Measurements from ENCODE around the gene SUCLG2. TPM values are rescaled to one million over a fixed set of nuclear protein-coding genes. Genes with fewer than 3 reads are reported as not detected.
A peak's percentile ranks its signal among the peaks of the same experiment; 100 is the strongest.
"Not testable (repeated sequence)": the region's sequence is repeated elsewhere in the genome, so short reads cannot be mapped to it uniquely, and the experiment has no call there.

Gene SUCLG2
- total RNA-seq, 2 experiments from 2014 or later: 53.3 to 57.8 TPM

DNA sequence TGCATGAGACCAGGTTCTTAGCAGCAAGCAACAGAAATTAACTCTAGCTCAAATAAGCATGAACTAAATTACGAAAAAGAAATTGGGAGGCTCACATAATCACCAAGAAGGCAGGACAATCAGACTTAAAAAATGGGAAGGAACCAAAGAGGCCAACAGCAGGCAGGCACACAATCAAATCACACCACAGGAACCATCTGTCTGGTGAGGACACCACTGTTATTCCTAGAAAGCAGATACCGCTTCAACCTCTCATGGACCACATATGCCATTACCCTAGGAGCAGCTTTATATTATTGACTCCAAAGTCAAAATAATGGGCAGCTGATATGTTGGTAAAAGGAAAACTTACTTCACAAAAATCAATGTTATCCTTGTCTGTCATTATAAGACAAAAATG is 51.6 kb downstream of the SUCLG2 start:
- H3K27ac Mint-ChIP-seq: no peak overlapping the region

DNA sequence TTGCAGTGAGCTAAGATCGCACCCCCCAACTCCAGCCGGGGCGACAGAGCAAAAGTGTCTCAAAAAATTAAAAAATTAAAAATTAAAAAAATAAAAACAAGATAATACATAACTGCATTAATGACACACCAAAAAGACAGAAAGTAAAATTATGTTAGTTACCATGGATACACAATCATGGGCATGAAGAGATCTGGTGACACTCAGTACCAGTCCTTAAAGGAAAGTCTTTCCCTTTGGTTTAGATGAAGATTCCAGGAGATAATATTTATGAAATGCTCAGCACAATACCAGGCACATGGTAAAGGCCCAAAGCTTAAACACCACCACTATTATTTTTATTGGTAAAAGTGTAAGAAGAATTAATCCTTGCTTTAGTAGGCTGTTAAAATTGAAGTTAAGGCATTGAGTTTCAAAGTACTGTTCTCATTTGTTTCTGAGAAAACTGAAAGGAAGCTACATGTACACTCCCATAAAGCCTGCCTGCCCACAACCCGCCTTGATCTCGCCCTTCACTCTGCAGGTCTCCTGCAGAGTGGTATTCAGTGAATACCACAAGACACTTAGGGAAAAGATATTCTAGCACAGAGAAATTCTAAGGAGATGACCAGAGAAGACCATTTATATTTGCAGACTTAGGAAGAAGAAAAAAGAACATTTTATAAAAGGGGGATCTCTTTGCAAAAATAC is 52.3 kb downstream of the SUCLG2 start:
- Mint-ChIP-seq H3K27ac (peak overlapping the region; percentile 23), H3K4me3 (no peak overlapping the region), H3K27me3 (no peaks in the 10 kb centered on the region), H3K9me3 (no peaks in the 10 kb centered on the region), H3K36me3 (peaks cover 41% of the 10 kb centered on the region), H3K4me1 (ENCODE audit: low read depth) (peaks cover 65% of the 10 kb centered on the region)
- DNase-seq: peak; percentile 18
- ChIA-PET POLR2A (no interaction called here), CTCF (interaction anchor here (1.0 to 1.2 kb wide), 3 partner anchors 33 to 188 kb away, joined by 4 to 5 read pairs (median 4); no protein-coding TSS in a partner anchor)
- intact Hi-C loops (cut with micrococcal nuclease): loop anchor here (10.0 kb wide), 1 partner anchor 487 kb away; no protein-coding TSS in a partner anchor

More for the DNA sequence above, 51.6 kb downstream of the SUCLG2 start:
- peaks cover 65% of the 10 kb centered on the region for H3K4me1 Mint-ChIP-seq (ENCODE audit: low read depth)
- ChIA-PET POLR2A (no interaction called here), CTCF (interaction anchor here (1.2 kb wide), 2 partner anchors 32 to 187 kb away, joined by 4 to 5 read pairs; no protein-coding TSS in a partner anchor)
- H3K4me3 Mint-ChIP-seq: no peak overlapping the region
- no peak for DNase-seq
- peaks cover 45% of the 10 kb centered on the region for H3K36me3 Mint-ChIP-seq
- H3K27me3 Mint-ChIP-seq: no peaks in the 10 kb centered on the region
- H3K9me3 Mint-ChIP-seq: no peaks in the 10 kb centered on the region
- intact Hi-C loops (cut with micrococcal nuclease): loop anchor here (10.0 kb wide), 1 partner anchor 488 kb away; no protein-coding TSS in a partner anchor

DNA sequence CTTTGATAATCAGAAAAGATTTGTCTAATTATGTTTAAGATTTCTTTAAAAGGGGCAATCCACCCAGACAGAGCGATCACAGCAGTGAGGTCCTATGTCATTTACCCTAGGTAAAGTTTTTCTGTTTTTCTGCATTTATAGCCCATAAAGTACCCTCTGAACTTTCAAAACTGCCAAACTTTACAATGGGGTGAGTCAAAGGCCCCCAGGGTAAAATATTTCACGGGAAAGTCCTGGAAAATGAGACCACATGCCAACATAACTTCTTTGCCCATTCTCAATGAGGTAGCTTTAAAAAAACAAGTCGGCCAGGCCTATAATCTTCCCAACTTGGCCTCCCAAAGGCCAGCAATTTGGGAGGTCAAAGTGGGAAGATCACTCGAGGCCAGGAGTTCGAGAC is 53.0 kb downstream of the SUCLG2 start:
- DNase-seq: no peak
- H3K27ac Mint-ChIP-seq: peak overlapping the region; percentile 30
- H3K4me3 Mint-ChIP-seq: no peak overlapping the region
- peaks cover 70% of the 10 kb centered on the region for H3K4me1 Mint-ChIP-seq (ENCODE audit: low read depth)
- POLR2A ChIA-PET: no interaction called here
- intact Hi-C loops (cut with micrococcal nuclease): loop anchor here (10.0 kb wide), 1 partner anchor 487 kb away; no protein-coding TSS in a partner anchor
- CTCF ChIA-PET: interaction anchor here (1.0 kb wide), 1 partner anchor 188 kb away, joined by 4 read pairs; no protein-coding TSS in a partner anchor
- no peaks in the 10 kb centered on the region for H3K27me3 Mint-ChIP-seq
- peaks cover 41% of the 10 kb centered on the region for H3K36me3 Mint-ChIP-seq
- no peaks in the 10 kb centered on the region for H3K9me3 Mint-ChIP-seq

DNA sequence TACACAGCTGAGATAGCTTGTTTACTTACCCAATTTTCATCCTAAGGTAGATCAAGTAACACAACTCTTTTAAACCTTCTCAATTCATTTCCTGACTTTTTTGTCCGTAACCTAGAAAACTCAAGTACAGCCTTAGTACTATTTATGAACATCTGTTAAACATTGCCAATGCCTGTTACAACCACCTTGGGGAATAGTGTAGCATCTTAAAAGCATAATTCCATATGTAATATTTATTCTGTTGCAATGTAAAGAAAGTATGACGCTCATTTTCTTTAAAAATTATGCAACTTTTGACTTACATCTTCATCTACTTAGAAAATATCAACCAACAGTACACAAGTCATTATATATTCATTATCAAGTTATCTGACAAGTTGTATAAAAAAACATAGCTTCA is 54.6 kb downstream of the SUCLG2 start:
- no peaks in the 10 kb centered on the region for H3K27me3 Mint-ChIP-seq
- CTCF ChIA-PET: interaction anchor here (0.6 to 1.1 kb wide), 2 partner anchors 83 to 91 kb away, joined by 3 read pairs; no protein-coding TSS in a partner anchor
- no peak for DNase-seq
- H3K27ac Mint-ChIP-seq: no peak overlapping the region
- H3K4me3 Mint-ChIP-seq: no peak overlapping the region
- intact Hi-C loops (cut with micrococcal nuclease): loop anchor here (10.0 kb wide), 1 partner anchor 485 kb away; no protein-coding TSS in a partner anchor
- peaks cover 63% of the 10 kb centered on the region for H3K4me1 Mint-ChIP-seq (ENCODE audit: low read depth)
- H3K36me3 Mint-ChIP-seq: peaks cover 32% of the 10 kb centered on the region
- POLR2A ChIA-PET: no interaction called here
- no peaks in the 10 kb centered on the region for H3K9me3 Mint-ChIP-seq

DNA sequence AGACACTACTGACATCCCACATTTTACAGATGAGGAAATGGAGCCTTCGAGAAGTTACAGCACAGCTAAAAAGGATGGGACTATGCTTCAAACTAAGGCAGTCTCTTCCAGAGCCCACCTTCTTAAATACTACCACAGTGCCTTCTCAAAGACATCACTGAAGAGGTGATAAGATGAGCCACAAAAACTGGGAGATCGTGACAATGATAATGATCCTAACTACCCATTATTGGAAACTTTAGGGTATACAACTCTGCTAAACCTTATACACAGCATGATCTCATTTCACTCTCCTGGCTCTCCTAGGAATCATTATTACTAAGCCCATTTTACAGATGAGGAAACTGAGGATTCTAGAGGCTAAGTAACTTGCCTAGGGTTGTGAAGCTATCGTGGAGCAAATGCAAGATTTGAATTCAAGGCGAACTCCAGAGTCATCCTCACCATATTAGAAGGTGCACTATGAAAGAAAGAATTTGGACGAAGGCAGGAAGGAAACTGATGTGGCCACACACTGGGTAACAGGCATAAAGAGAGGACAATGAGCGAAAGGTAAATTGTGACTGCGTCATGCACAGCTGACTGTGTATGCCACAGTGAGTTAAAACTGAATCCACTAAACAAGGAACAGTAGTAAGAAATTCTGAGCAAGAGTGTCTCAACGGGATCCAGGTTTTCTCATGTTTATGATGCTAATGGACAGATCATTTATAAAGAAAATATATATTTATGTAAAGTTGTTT is 55.4 kb downstream of the SUCLG2 start:
- POLR2A ChIA-PET: no interaction called here
- Mint-ChIP-seq H3K27ac (no peak overlapping the region), H3K4me3 (no peak overlapping the region), H3K4me1 (ENCODE audit: low read depth) (peaks cover 57% of the 10 kb centered on the region), H3K9me3 (no peaks in the 10 kb centered on the region), H3K36me3 (peaks cover 27% of the 10 kb centered on the region), H3K27me3 (no peaks in the 10 kb centered on the region)
- DNase-seq: no peak
- CTCF ChIA-PET: no interaction called here
- intact Hi-C loops (cut with micrococcal nuclease): no loop called here

DNA sequence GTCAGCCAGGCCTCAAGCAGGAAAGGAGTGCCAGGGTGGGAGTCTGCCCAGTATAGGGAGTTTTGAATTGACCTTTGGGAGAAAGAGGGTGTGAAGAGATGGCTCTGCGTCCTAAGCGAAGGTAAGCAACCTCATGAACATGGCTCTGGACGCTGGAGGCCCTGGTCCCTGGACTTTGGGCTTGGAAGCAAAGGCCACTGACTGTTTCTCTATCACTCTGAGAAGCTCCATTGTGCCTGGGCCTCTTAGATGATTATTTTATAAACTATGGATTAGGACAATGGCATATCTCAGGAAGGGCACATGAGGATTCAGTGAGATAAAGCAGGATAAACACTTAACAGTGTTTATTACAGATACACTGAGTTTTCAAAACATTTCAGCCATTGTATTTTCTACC is 59.0 kb downstream of the SUCLG2 start:
- ChIA-PET POLR2A (no interaction called here), CTCF (no interaction called here)
- no peak for DNase-seq
- intact Hi-C loops (cut with micrococcal nuclease): no loop called here
- peaks cover 38% of the 10 kb centered on the region for H3K36me3 Mint-ChIP-seq
- no peaks in the 10 kb centered on the region for H3K9me3 Mint-ChIP-seq
- no peak overlapping the region for H3K4me3 Mint-ChIP-seq
- H3K27ac Mint-ChIP-seq: no peak overlapping the region
- no peaks in the 10 kb centered on the region for H3K27me3 Mint-ChIP-seq
- H3K4me1 Mint-ChIP-seq (ENCODE audit: low read depth): peaks cover 37% of the 10 kb centered on the region

DNA sequence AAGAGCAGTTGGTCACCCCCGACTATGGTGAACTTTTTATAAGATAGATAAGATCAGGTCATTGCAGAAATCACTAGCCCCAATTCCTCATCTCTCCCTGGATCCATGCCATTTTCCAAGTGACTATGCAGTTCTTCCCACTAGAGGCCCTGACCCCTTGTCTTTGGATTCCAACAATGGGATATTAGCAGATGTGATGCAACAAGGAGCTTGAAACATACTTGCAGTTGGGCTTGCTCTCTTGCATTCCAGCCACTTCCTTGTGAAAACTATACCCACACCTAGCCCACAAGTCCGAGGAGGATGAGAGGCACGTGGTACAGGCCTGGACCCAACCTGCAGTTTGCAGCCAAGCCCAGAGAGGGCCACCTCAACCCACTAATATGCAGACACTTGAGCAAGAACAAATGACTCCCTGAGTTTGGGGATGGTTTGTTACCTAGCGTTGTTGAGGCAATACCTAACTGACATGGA is 60.6 kb downstream of the SUCLG2 start:
- no peaks in the 10 kb centered on the region for H3K27me3 Mint-ChIP-seq
- no peak overlapping the region for H3K4me3 Mint-ChIP-seq
- ChIA-PET CTCF (interaction anchor here (0.6 to 2.3 kb wide), 2 partner anchors 196 to 1281 kb away, joined by 3 to 17 read pairs; no protein-coding TSS in a partner anchor), POLR2A (no interaction called here)
- DNase-seq: peak; percentile 23
- intact Hi-C loops (cut with micrococcal nuclease): no loop called here
- H3K9me3 Mint-ChIP-seq: no peaks in the 10 kb centered on the region
- peaks cover 28% of the 10 kb centered on the region for H3K4me1 Mint-ChIP-seq (ENCODE audit: low read depth)
- peaks cover 32% of the 10 kb centered on the region for H3K36me3 Mint-ChIP-seq
- H3K27ac Mint-ChIP-seq: no peak overlapping the region

DNA sequence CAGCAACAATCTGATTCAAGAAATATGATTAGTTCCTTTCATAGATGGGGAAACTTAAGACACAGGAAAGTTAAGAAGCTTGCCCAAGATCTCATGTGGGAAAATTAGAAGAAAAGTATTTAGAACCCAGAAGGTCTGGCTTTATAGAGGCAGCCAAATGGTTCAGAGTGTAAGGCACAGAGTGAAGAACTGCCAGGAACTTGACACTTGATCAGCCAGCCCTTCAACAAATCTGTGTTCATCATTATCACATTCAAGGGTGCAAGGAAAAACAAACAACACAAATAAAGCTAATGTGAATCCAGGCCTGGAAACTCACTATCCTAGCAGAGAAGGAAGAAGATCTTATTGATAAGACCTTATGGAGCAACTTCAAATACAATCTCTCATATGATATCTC is 62.4 kb downstream of the SUCLG2 start:
- no peak overlapping the region for H3K4me3 Mint-ChIP-seq
- no peaks in the 10 kb centered on the region for H3K9me3 Mint-ChIP-seq
- H3K36me3 Mint-ChIP-seq: peaks cover 33% of the 10 kb centered on the region
- no peak overlapping the region for H3K27ac Mint-ChIP-seq
- ChIA-PET POLR2A (no interaction called here), CTCF (interaction anchor here (0.9 kb wide), 1 partner anchor 198 kb away, joined by 4 read pairs; no protein-coding TSS in a partner anchor)
- H3K27me3 Mint-ChIP-seq: no peaks in the 10 kb centered on the region
- no peak for DNase-seq
- H3K4me1 Mint-ChIP-seq (ENCODE audit: low read depth): peaks cover 24% of the 10 kb centered on the region
- intact Hi-C loops (cut with micrococcal nuclease): no loop called here

DNA sequence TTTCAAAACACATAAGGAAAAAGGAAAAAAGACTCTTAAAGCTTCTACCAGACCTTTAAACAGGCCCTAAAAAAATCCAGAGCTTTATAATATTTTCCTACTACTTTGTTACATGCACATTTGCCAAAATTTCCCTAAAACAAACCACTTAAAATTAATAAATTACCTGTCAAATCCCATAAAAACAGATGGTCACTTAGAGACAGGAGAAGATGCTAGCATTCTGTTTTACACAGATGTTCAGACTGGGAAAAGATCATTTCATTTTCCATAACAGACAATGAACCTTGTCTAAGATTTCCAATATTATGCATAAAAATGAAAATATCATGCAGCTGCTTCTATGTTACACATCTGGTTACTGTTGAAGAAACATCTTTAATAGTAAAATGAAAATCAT is 66.6 kb downstream of the SUCLG2 start:
- Mint-ChIP-seq H3K9me3 (no peaks in the 10 kb centered on the region), H3K27ac (no peak overlapping the region), H3K36me3 (peaks cover 42% of the 10 kb centered on the region), H3K27me3 (no peaks in the 10 kb centered on the region), H3K4me3 (no peak overlapping the region), H3K4me1 (ENCODE audit: low read depth) (peaks cover 33% of the 10 kb centered on the region)
- ChIA-PET POLR2A (no interaction called here), CTCF (no interaction called here)
- intact Hi-C loops (cut with micrococcal nuclease): no loop called here
- DNase-seq: no peak

DNA sequence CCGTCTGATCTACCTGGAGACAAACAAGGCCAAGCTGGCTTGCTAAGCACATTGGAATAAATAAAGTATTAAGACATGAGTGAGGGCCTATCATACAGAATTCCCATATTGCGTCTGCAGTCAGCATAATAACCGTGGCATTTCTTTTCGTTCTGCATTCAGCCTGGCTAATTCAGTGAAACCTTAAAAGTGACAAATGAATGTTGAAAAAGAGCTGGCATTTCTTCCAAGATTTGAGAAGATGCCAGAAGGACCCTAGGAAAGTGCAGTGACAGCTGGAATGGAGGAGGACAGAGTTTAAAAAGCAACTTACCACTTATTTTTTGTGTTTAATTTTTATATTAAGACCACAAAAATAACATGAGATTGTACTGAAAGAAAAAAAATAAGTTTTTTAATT is 67.1 kb downstream of the SUCLG2 start:
- intact Hi-C loops (cut with micrococcal nuclease): no loop called here
- Mint-ChIP-seq H3K27me3 (no peaks in the 10 kb centered on the region), H3K4me1 (ENCODE audit: low read depth) (peaks cover 33% of the 10 kb centered on the region), H3K9me3 (no peaks in the 10 kb centered on the region), H3K4me3 (no peak overlapping the region), H3K36me3 (peaks cover 44% of the 10 kb centered on the region), H3K27ac (no peak overlapping the region)
- ChIA-PET POLR2A (no interaction called here), CTCF (no interaction called here)
- DNase-seq: no peak

DNA sequence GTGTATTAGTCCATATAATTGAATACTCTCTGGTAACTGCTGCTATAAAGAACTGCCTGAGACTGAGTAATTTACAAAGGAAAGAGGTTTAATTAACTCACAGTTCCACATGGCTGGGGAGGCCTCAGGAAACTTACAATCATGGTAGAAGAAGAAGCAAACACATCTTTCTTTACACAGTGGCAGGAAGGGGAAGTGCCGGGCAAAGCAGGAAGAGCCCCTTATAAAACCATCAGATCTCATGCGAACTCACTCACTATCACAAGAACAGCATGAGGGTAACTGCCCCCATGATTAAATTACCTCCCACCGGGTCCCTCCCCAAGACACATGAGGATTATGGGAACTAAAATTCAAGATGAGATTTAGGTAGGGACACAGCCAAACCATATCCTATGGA is 69.8 kb downstream of the SUCLG2 start:
- peaks cover 34% of the 10 kb centered on the region for H3K4me1 Mint-ChIP-seq (ENCODE audit: low read depth)
- H3K9me3 Mint-ChIP-seq; H3K27ac Mint-ChIP-seq; intact Hi-C loops (cut with micrococcal nuclease); POLR2A ChIA-PET; H3K4me3 Mint-ChIP-seq; CTCF ChIA-PET; DNase-seq; H3K27me3 Mint-ChIP-seq: not testable (repeated sequence)
- peaks cover 38% of the 10 kb centered on the region for H3K36me3 Mint-ChIP-seq

DNA sequence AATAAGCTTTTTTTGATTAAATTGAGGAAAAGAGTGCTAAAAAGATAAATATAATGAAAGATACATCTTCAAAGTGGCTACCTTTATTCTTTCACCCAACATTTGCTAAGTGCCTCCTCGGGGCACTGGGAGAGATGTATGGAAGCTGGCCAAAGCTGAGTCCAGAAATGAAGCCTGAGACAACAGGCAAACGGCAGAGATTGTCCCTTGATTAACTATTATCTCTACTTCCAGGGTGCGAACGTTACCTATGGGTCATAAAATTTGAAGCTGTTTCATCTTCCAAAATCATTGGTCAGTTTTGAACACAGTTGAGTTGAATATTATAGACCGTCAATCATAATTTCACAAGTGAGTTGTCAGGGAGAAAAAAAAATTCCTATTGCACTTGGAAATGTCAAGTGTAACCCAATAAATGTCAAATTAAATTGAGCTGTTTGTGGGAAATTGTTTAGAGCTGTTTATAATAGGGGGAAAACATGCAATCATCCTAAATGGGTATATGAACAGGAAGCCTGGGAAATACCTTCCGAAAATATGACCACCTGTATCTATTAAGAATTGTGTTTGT is 73.9 kb downstream of the SUCLG2 start:
- H3K36me3 Mint-ChIP-seq: peaks cover 35% of the 10 kb centered on the region
- intact Hi-C loops (cut with micrococcal nuclease): no loop called here
- H3K27me3 Mint-ChIP-seq: no peaks in the 10 kb centered on the region
- CTCF ChIA-PET: no interaction called here
- H3K27ac Mint-ChIP-seq: no peak overlapping the region
- H3K4me1 Mint-ChIP-seq (ENCODE audit: low read depth): peaks cover 31% of the 10 kb centered on the region
- POLR2A ChIA-PET: no interaction called here
- H3K4me3 Mint-ChIP-seq: no peak overlapping the region
- no peak for DNase-seq
- H3K9me3 Mint-ChIP-seq: no peaks in the 10 kb centered on the region

Measured in activated CD4-positive, alpha-beta memory T cell treated with anti-CD3 and anti-CD28 coated beads for 36 hours (primary cell).